ENCODE data around the gene HOXB9. TPM values are rescaled to one million over a fixed set of nuclear protein-coding genes. Genes with fewer than 3 reads are reported as not detected.

Gene HOXB9
- total and polyA plus RNA-seq, 2 of the 13 experiments (the other 11 are each of a cell fraction or from before 2014, with no cell fraction given): not detected

DNA sequence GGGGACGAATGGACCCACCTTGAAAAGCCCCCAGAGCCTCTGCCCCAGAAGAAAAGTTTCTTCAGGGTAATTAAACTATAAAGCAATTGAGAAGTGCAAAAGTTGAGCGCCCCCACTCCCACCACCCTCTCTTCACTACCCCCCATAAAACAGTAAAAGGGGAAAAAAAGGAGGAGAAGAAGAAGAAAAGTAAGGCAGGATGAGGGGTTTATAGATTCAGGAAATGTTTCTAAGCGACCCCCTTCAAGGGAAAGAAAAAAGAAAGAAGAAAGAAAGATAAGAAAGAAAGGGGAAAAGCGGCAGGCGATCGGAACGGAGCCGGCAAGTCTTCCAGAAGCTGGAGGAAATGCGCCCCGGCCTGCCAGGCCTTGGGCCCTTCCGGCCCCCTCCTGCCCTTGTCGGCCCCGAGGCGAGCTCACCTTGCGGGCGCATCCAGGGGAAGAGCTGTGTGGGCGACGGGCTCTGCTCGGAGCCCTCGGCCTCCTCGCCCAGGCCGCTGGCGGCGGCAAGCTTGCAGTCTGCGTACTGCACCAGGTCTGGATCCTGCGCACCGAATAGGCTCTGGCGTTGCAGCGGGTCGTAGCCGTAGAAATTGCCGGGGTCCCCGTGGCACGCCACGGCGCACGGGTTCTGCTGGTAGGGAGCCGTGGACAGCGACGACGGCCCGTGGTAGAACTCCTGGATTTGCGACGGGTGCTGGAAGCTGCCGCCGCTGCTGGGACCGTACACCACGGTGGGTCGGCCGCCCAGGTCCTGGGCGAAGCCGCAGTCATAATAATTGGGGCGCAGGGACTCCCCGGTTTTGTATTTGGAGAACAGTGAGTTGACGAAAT is 12.1 kb downstream of the HOXB9 start:
- no peak for DNase-seq (ENCODE audit: low spot score)
- ChIA-PET POLR2A (no interaction called here), CTCF (ENCODE audit: low intra/inter-chr PET ratio, low total read pairs) (no interaction called here)
- H3K9me3 ChIP-seq (ENCODE audit: low read length): no peaks in the 10 kb centered on the region
- intact Hi-C loops (cut with micrococcal nuclease; ENCODE audit: unreplicated experiment): loop anchor here (2.0 kb wide), 1 partner anchor 461 kb away; no protein-coding TSS in a partner anchor
- no peak overlapping the region for H3K4me3 ChIP-seq (replicated peaks in 1 of 3; ENCODE audit: insufficient read depth in 1 of 3, low read depth in 2 of 3, low read length in 3 of 3)
- H4K20me1 ChIP-seq (ENCODE audit: insufficient read depth, low read length): peaks cover 6% of the 10 kb centered on the region; the same call in 1 of the 2 replicates
- no peaks in the 10 kb centered on the region for H3K36me3 ChIP-seq (replicated peaks in 1 of 2; ENCODE audit: control insufficient read depth in 1 of 2, insufficient read depth in 2 of 2, low read length in 2 of 2)
- H3K4me2 ChIP-seq (ENCODE audit: low read depth, low read length): no peak overlapping the region
- in situ Hi-C loops (cut with HindIII; ENCODE audit: extremely low pct_ligation_motif_present, low pct_unique_long_range_greater_than_20kb): loop anchor here (5.0 kb wide), 1 partner anchor 587 kb away; no protein-coding TSS in a partner anchor
- H3K4me1 ChIP-seq (ENCODE audit: insufficient read depth, low read length): peaks cover 23% of the 10 kb centered on the region
- H3K27ac ChIP-seq (ENCODE audit: extremely low read length, insufficient read depth, low read length): no peak overlapping the region
- WGBS (ENCODE audit: low lambda C conversion rate): 28% methylated on average over 45 of the region's 55 CpGs
- no peak for ATAC-seq
- no peak for TF ChIP-seq MAZ (IDR thresholded peaks at IDR 0.05; ENCODE audit: borderline replicate concordance, low read depth, low read length)
- TF ChIP-seq MAZ (CRISPR knock-in tag; IDR thresholded peaks at IDR 0.05; ENCODE audit: low read depth): no peak
- TF ChIP-seq EZH2 (conservative IDR thresholded peaks at IDR 0.05; ENCODE audit: low read depth, low read length): peak; percentile 99
- peak; percentile 62; the same call in 1 of the 2 replicates for TF ChIP-seq MTF2 (CRISPR knock-in tag; IDR thresholded peaks at IDR 0.05; ENCODE audit: borderline replicate concordance)
- peak; percentile 36 for TF ChIP-seq HNRNPLL (IDR thresholded peaks at IDR 0.05; ENCODE audit: low read depth, low read length, poor library complexity, severe bottlenecking)
- TF ChIP-seq ZNF441 (CRISPR knock-in tag; IDR thresholded peaks at IDR 0.05; ENCODE audit: borderline replicate concordance): no peak
- TF ChIP-seq ZNF768 (CRISPR knock-in tag; IDR thresholded peaks at IDR 0.05): peak; percentile 35; the same call in 1 of the 2 replicates
- no peak for TF ChIP-seq ZNF564 (CRISPR knock-in tag; IDR thresholded peaks at IDR 0.05)
- TF ChIP-seq ZNF318 (CRISPR knock-in tag; IDR thresholded peaks at IDR 0.05): no peak
- no peak for TF ChIP-seq POLR2A (IDR thresholded peaks at IDR 0.05; ENCODE audit: insufficient read depth in 1 of 2, low read depth in 2 of 2, low read length in 2 of 2)
- no peak for FAIRE-seq
- H3K27me3 ChIP-seq (ENCODE audit: control insufficient read depth in 1 of 2, insufficient read depth in 2 of 2, low read length in 2 of 2): peaks cover 33 to 97% of the 10 kb centered on the region in 2 experiments
- H3K79me2 ChIP-seq (ENCODE audit: insufficient read depth, low read length): no peaks in the 10 kb centered on the region
- no TSS peak for BruUV-seq (replicated peaks)
- H2AFZ ChIP-seq (ENCODE audit: low read length): no peak overlapping the region
- no peak overlapping the region for H3K9ac ChIP-seq (ENCODE audit: insufficient read depth, low read depth, low read length)

Data from HepG2 (cell line).